Measurements from ENCODE around the gene CUBN.

- TF ChIP-seq CTCF (IDR thresholded peaks at IDR 0.05) (no peak), POLR2A (IDR thresholded peaks at IDR 0.05) (no peak)
These were observed 307.6 kb downstream of the CUBN start for GRCh38 chr10:16822027-16822426.
